Right lobe of liver (tissue), 6 donors: ENCODE data around the gene MAGEF1. TPM values are rescaled to one million over a fixed set of nuclear protein-coding genes. Genes with fewer than 3 reads are reported as not detected.

ENCODE experiments used
- ATAC-seq, 4 donors: fragments of 200-7000 bp; cut with Tn5 transposase; one replicate each; pipeline ENCODE4 v1.9.1; 2020; ENCODE audit warnings: mild to moderate bottlenecking in 4 of 4, moderate library complexity in 4 of 4
- DNase-seq, 3 donors: peaks; one replicate each; pipeline ENCODE4 v3.0.0-alpha.2; 2020
- H3K27ac ChIP-seq, 3 donors: fragments of 200-600 bp; one replicate each; pipeline ENCODE4 v1.8.0; 2022
- H3K27me3 ChIP-seq, 2 donors: fragments of 200-600 bp; one replicate each; pipeline ENCODE4 v1.8.0; 2022
- H3K36me3 ChIP-seq, 4 donors: fragments of 200-600 bp; sonication (generic) in 1 of 4; one replicate each; pipeline versions ENCODE4 v1.5.1 to v1.8.0; 2017 to 2022; ENCODE audit warnings: control low read depth in 1 of 4
- H3K4me1 ChIP-seq, 4 donors: fragments of 200-600 bp; sonication (generic) in 1 of 4; one replicate each; pipeline versions ENCODE4 v1.5.1 to v1.8.0; 2017 to 2022; ENCODE audit warnings: control low read depth in 1 of 4
- H3K4me3 ChIP-seq, 3 donors: fragments of 200-600 bp; one replicate each; pipeline ENCODE4 v1.8.0; 2022
- H3K9me3 ChIP-seq, 4 donors: fragments of 200-600 bp; sonication (generic) in 1 of 4; one replicate each; pipeline versions ENCODE4 v1.5.1 to v1.8.0; 2017 to 2022; ENCODE audit warnings: control low read depth in 1 of 4
- POLR2A ChIP-seq: fragments of 450-650 bp; IDR thresholded peaks from one replicate; pipeline ENCODE4 v1.6.1; 2017; ENCODE audit warnings: antibody characterized with exemption, mild to moderate bottlenecking
- WGBS: methylation state at CpG from one replicate; pipeline ENCODE4 v1.1.6; 2018; ENCODE audit warnings: low coverage, low lambda C conversion rate; ENCODE audit not compliant: insufficient coverage; ENCODE audit errors: missing lambda C conversion rate; 5-methylcytosine and 5-hydroxymethylcytosine counted together
- intact Hi-C, 2 donors: fragments of 100-400 bp; cut with DNase I; formaldehyde crosslinking; loops; one replicate each; pipeline versions ENCODE4 v1.11.2 to v1.14.1; 2022
- total RNA-seq, 6 experiments: library from RNA; depleted of rRNA in 2 of 6; stranded (reverse); fragments of >200 nt in 2 of 6; fragmentation: NEBNext Ultra II Directional in 3 of 6; extraction: Animal tissue kit (Norgen Biotek cat#: 25700) in 3 of 6; gene quantifications; one replicate each; pipeline versions ENCODE4 v1.1.0 to v1.2.4, GENCODE V29; 2016 to 2023
- TF ChIP-seq, protein P1 (sequence below), 4 donors: fragments of 200-600 bp in 3 of 4; fragments of 450-650 bp in 1 of 4; IDR thresholded peaks; one replicate each; pipeline versions ENCODE4 v1.5.1 to v1.8.0; 2016 to 2022; ENCODE audit warnings: antibody characterized with exemption in 4 of 4, mild to moderate bottlenecking in 2 of 4
- donor health status: DM: no; HTN: yes; CAD: no.
- donor health status: DM: no; HTN: no; CAD: no.
- donor health status: DM: no; HTN: no; CAD: no.
- donor health status: DM: no; HTN: yes; CAD: no.
- donor health status: DM: no; HTN: yes; CAD: no.

MAGEF1 gene
- total RNA-seq, 6 experiments from 2014 or later: 8.2 to 17.1 (median 10.9) TPM

DNA sequence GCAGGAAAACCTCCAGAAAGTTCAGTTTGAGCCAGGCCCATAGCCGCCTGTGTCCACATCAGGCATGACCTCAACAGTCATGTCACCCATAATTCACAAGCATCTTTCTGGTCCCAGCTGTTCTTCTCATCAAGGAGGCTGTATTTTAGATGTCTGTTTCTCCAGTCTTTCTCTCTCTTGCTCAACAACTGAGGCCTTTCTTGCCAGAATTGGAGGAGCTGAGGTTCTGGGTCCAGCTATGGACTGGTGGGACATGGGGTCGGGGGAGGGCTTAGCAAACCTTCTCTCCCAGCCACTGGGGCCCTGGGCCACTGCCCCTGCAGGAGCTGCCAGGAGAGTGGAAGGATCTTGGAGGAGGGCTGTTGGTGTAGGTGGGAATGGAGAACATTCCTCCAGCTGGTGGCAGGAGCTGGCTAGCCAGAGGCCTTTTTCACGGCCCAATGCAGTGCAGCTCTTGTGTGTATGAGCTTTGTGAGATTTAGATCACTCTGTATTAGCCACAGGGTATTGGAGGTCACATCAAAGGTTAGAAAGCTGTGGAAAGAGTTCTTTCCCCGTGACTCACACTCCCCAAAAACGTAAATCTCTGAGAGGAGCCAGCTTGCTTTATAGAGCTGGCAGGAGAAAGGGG, 23.5 kb downstream of the MAGEF1 start:
- intact Hi-C loops: no loop called here
- no peak overlapping the region for H3K27ac ChIP-seq
- ATAC-seq: no peak
- no peaks in the 10 kb centered on the region for H3K4me1 ChIP-seq
- H3K4me3 ChIP-seq: no peak overlapping the region
- WGBS: 65% methylated on average over 5 of the region's 5 CpGs
- no peak for TF ChIP-seq POLR2A
- TF ChIP-seq, protein P1, sequence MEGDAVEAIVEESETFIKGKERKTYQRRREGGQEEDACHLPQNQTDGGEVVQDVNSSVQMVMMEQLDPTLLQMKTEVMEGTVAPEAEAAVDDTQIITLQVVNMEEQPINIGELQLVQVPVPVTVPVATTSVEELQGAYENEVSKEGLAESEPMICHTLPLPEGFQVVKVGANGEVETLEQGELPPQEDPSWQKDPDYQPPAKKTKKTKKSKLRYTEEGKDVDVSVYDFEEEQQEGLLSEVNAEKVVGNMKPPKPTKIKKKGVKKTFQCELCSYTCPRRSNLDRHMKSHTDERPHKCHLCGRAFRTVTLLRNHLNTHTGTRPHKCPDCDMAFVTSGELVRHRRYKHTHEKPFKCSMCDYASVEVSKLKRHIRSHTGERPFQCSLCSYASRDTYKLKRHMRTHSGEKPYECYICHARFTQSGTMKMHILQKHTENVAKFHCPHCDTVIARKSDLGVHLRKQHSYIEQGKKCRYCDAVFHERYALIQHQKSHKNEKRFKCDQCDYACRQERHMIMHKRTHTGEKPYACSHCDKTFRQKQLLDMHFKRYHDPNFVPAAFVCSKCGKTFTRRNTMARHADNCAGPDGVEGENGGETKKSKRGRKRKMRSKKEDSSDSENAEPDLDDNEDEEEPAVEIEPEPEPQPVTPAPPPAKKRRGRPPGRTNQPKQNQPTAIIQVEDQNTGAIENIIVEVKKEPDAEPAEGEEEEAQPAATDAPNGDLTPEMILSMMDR (IDR thresholded peaks at IDR 0.05): no peak
- H3K36me3 ChIP-seq: no peaks in the 10 kb centered on the region
- no peaks in the 10 kb centered on the region for H3K27me3 ChIP-seq
- H3K9me3 ChIP-seq: no peaks in the 10 kb centered on the region
- no peak for DNase-seq

DNA sequence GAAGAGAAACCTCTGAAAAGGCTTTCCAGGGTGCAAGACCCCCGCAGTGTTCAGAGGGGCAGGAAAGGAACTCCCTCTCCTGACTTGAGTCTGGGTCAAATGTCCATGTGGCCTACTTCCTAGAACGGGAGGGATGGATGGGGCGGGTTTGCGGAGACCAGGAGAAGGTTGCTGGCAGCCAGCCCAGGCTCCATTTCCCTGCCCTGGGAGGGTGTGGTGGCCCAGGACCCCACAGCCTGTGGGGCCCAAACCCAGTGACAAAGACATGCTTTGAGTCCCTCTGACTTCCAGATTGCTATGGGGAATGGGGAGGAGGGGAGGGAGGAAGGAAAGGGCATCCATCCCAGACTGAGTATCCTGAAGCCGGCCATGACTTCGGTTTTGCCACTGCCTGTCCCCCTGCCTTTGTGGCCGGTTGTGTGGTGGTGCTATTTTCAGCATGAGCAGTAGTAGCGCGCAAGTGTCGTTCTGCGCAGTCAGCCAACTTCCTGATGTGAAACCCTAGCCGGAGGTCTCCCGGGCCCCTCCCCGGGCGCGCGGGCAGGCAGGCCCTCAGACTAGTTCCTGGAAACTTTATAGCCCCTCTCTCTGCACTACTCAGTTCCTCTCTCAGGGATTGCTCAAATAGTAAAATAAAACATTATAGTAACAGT, 24.4 kb downstream of the MAGEF1 start:
- no peak for TF ChIP-seq POLR2A
- TF ChIP-seq, protein P1 (IDR thresholded peaks at IDR 0.05): no peak
- WGBS: 18% methylated on average over 2 of the region's 17 CpGs
- peak; percentile 29 to 61 (median 54) for ATAC-seq
- Histone ChIP-seq H3K4me1 (no peaks in the 10 kb centered on the region), H3K27me3 (no peaks in the 10 kb centered on the region), H3K4me3 (no peak overlapping the region), H3K9me3 (no peaks in the 10 kb centered on the region), H3K36me3 (no peaks in the 10 kb centered on the region), H3K27ac (no peak overlapping the region)
- intact Hi-C loops: no loop called here
- peak in 1 of 3 donors; percentile 40 for DNase-seq

DNA sequence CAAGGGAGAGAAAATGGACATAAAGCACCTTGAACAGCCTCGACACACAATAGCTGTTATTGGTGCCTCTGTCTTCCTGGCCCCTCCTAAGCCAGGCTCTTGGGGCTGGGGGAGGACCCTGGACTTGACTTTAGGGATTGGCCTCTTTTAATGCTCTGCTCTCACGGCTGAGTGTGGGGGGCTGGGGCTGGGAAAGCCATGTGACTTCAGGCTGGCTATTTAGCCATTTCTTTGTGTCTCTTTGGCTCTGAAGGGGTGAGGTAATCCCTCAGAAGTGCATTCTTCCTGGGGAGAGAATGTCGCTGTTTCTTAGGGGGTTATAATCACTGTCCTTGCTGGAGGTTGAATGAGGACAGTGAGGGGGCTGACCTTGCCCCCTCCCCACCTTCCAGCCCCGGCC, 26.2 kb downstream of the MAGEF1 start:
- H3K4me3 ChIP-seq: no peak overlapping the region
- WGBS: 0% methylated on average over 1 of the region's 4 CpGs
- ATAC-seq: no peak
- TF ChIP-seq, protein P1 (IDR thresholded peaks at IDR 0.05): no peak
- TF ChIP-seq POLR2A: no peak
- DNase-seq: no peak
- no peaks in the 10 kb centered on the region for H3K9me3 ChIP-seq
- H3K36me3 ChIP-seq: no peaks in the 10 kb centered on the region
- no peaks in the 10 kb centered on the region for H3K4me1 ChIP-seq
- no peaks in the 10 kb centered on the region for H3K27me3 ChIP-seq
- intact Hi-C loops: no loop called here
- no peak overlapping the region for H3K27ac ChIP-seq

DNA sequence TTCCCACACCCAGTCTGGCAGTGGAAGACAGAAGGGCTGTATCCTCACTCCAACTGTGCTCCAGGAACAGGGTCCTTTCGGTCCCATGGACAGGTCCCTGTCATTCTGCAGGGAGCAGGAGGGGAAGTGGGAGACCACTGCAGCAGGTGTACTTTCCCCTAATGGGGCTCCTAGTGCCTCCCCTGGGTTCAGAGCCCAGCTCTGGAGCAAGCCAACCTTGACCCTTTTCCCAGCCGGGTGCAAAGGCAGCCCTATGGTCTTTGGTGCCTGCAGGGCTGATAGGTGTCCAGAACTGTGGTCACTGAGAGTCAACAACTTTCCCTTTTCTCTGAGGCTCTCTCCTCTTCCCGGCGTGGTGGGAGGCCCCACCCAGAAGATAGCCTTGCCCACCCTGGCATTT, 26.8 kb downstream of the MAGEF1 start:
- TF ChIP-seq, protein P1 (IDR thresholded peaks at IDR 0.05): no peak
- TF ChIP-seq POLR2A: no peak
- Histone ChIP-seq H3K36me3 (no peaks in the 10 kb centered on the region), H3K4me3 (no peak overlapping the region), H3K27me3 (no peaks in the 10 kb centered on the region), H3K27ac (no peak overlapping the region), H3K4me1 (no peaks in the 10 kb centered on the region), H3K9me3 (no peaks in the 10 kb centered on the region)
- WGBS: 13% methylated on average over 1 of the region's 4 CpGs
- intact Hi-C loops: no loop called here
- ATAC-seq (no peak), DNase-seq (no peak)
